22Rv1 (cell line): Measurements from ENCODE around the gene KRT83.

Experiments
- CTCF ChIP-seq: fragments of 450-650 bp; IDR thresholded peaks from 2 replicates; pipeline ENCODE4 v1.5.1; 2017; ENCODE audit warnings: mild to moderate bottlenecking
- ZFX ChIP-seq: fragments of 450-650 bp; IDR thresholded peaks from 2 replicates; pipeline ENCODE4 v1.6.1; 2017; ENCODE audit warnings: antibody characterized with exemption, borderline replicate concordance

GRCh38 chr12:52368508-52368907, 47.3 kb upstream of the KRT83 start:
- TF ChIP-seq ZFX: no peak
- TF ChIP-seq CTCF: no peak
